ENCODE measurements around the gene AFAP1L2. TPM values are rescaled to one million over a fixed set of nuclear protein-coding genes. Genes with fewer than 3 reads are reported as not detected.

Gene AFAP1L2
- total RNA-seq, 1 donor from 2014 or later = 27.7 TPM

DNA sequence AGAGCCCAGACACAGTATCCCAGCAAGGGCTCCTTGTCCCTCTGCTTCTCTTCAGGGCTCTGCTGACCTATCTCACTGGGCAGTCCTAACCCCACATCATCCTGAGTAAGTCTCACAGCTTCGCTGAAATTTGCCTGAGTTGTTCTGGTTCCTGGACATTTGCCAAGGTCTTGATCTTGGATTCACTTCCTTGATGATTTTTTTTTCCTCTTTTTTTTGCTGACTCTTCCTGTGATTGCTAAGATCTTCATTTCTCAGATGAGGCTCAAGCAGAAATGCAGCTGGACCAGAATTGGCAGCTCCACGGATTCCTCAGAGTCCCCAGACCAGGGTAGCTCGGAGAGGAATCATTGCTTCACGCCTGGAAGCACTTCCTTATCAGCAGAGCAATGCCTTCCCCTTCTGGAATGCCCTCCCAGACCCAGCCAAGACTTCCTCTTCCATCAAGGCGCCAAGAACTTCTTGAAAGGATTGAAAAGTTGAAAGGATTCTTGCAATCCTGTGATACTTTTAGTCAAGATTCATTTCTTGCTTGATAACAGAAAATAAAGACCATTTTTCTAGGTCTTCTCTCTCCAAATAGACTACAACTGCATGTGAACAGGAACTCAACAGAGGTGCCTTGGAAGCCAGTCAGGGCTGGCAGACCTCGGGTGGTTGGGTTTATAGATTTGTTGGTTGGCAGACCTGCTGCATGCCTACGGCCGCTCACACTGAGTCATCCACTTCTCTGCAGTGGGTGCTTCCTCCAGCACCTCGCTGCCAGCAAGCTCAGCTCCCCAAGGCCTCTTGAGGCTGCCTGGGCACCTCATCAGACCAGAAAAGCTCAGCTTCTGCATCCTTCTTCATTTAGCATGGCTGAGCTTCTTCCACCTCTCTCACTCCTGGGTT lies 8.8 kb upstream of the AFAP1L2 start:
- DNase-seq = peak; percentile 75

DNA sequence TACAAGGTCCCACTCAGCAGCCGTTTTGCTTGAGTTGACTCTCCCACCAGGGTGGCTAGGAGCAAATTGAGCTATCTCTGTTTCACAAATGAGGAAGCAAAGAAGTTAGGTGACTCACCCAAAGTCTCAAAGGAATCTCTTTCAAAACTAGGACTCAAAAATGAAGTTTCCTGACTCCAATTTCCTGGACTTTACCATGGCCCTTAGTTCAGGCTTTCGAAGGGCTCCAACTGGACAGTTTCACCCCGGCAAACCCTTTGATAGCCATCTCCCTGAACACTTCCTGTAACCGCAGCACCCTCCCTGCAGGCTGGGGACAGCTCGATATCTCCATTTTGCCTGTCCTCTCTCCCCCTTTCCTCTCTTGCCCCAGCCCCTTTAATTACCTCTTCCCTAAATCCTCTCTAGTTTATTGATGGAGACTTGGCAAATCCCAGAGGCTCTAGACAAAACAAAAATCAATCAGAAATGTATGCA lies 4.7 kb upstream of the AFAP1L2 start:
- peak; percentile 23 for DNase-seq

DNA sequence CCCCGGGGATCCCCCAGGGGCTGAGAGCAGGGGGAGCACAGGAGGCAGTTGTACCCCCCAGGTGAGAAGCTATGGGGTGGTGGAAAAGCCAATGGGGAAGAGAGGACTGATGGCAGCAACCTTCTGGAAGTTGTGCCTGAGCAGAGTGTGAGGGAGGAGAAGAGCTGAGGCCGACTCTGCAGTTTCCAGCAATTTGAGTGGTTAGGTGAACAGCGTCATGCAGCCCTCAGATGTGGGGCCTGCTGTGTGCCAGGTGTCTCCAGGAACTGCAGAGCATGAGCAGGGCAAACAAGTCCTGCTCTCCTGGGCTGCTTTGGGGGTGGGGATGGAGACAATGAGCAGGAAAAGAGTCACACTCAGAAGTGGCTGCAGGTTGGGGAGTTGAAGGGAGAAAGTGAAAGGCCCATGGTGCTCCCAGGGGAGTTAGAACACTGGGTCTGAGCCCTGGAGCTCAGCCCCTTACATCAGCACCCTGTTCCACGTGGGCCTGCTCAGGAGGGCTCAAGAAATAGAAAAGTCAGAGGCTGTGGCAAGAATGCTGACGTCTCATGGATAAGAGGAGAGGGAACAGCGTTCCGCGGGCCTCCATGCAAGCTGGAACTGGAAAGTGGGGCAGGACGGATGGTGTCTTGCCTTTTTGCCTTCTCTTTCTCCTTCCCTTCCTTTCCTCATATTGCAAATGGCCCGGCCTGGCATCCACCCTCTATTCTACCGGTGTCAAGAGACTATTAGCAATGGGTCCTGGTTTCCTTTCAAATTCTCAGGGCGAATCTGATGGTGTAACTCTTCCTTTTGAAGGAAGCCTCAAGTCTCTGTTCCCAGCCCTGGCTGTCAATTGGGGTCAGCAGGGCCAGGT lies 4.0 kb upstream of the AFAP1L2 start:
- no peak for DNase-seq

DNA sequence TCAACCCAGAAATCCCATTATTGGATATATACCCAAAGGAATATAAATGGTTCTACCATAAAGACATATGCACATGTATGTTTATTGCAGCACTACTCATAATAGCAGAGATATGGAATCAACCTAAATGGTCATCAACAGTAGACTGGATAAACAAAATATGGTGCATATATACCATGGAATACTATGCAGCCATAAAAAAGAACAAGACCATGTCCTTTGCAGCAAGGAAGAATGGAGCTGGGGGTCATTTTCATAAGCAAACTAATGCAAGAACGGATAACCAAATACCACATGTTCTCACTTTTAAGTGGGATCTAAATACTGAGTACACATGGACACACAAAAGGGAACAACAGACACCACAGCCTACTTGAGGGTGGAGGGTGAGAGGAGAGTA lies 2.2 kb upstream of the AFAP1L2 start:
- no peak for DNase-seq

DNA sequence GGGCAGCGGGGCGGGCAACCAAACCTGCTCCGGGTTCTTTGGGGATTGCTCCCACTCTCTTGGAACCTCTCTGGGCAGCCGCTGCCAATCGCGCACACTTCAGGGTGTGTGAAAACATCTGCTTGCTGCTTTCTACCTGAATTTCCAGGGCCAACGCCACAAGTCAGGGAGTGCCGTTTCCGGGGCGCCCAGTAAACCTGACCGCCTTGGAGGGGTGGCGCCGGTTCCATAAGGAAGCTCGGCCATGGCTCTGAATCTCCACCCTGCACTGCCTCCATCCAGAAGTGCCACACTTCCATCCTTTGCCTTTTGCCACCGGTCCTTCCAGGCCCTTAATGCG lies 679 bp upstream of the AFAP1L2 start:
- DNase-seq = no peak

DNA sequence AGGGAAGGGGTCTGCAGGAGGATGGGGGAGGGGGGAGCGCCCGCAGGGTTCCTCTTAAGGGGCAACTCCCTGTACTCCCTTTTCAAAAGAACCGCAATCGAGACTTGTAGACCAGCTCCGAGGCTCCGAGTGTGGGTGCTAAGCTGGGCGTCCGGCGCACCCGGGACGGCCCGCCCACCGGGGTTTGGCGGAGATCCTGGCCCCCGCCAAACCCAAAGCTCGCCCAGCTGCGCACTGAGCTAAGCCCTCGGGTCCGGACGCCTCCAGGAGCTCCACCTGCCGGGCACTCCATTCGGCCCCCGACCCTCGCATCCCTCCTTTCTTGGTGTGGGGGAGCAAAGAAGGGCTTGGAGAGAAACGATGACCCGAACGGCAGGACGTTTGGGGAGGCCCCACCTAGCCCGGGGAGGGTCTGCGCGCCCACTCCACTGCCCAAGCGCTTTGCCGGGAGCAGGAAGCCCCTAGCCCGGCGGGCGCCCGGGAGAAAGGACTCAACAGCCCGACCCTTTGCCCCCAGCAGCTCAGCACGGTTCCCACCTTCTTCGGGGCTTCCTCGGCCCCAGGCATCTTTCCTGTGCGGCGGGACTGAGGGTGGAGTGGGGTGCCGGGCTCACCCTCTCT lies 651 bp downstream of the AFAP1L2 start:
- DNase-seq = peak; percentile 28

DNA sequence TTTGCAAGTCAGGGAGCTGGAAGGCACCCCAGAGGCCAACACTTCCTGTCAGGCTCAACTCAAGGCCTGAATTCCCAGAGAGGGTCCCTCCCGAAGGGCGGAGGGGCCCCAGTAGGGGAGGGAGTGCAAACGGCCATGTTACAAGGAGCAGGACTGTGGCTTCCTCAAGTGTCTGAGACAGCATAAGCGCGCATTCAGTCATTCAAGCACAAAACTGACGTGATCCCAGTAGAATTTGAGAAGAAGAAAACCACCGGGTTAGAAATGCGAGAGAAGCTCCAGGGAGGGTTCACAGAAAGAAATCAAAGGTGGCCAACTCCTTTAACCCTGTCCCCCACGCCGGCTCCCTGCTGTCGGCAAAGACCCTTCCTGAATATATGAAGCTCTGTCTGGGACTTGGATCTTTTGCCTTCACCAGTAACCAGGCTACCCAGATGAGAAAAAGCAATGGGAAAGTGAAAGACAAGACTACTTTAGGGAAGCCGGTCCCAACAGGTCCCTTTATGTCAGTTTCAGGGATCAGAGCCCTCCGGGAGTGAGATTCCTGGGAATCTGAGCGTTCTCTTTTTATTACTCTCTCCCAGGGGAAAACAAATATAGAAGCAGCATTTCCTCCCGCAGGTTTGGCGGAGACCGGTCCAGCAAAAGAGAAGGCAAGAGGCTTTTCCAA lies 1.3 kb downstream of the AFAP1L2 start:
- no peak for DNase-seq

DNA sequence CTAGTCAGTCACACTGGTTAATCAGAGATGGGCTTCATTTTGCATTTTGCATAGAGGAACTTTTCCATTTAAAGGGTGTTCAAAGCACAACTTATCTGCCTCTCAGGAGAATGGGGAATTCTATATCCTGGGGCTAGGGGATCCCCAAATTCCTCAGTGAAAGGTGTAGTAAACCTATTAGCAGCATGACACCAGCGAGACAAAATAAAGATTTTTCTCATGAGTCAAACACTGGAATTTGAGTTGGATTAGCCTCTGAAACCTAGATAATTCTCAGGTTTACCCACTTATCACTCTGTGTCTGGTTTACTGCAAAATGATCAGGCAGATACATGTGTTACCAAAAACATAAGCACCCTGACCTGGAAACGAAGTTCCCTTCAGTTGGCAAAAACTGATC lies 2.1 kb downstream of the AFAP1L2 start:
- no peak for DNase-seq

DNA sequence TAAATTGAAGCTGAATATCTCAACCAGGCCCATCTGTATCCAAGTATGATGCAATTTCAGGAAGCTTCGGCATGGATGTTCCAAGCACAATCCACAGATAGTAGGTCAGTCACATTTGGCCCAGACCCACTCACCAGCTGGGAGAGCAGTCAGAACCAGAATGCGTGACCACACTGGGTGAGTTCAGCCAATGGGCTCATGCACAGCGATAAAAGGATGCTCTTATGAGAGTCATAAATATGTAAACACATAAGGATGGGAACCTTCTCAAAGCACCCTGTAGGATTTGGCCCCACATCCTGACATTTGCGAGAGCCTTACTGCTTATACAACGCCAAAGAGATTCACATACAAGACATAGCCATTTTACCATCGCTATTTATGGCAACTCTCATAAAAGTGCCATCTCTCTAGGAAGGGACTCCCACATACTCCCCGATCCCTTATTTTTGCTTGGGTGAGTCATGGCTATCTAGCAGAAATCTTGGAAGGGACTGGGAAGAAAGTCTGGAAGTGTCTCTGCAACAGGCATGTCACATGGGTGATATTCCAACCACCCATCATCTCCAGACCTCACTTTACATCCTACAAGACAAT lies 3.0 kb downstream of the AFAP1L2 start:
- no peak for DNase-seq

DNA sequence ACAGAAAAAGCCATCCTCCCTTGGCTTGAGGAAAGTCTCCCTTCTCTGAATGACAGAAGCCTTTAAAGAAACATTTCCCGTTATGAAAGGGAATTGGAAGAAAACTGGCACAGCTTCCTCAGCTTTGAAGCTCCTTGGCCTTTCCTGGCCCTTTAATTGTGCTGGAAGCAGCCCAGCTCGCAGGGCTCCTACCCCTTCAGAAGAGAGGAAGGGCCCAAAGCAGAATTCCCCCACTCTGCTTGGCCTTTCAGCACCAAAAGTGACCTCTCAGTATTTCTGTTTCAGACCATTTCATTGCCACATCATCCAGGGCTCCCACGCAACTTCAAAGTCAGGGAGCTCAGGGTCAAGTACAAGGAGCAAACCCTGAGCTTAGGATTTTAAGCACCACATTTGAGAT lies 4.2 kb downstream of the AFAP1L2 start:
- DNase-seq = no peak

DNA sequence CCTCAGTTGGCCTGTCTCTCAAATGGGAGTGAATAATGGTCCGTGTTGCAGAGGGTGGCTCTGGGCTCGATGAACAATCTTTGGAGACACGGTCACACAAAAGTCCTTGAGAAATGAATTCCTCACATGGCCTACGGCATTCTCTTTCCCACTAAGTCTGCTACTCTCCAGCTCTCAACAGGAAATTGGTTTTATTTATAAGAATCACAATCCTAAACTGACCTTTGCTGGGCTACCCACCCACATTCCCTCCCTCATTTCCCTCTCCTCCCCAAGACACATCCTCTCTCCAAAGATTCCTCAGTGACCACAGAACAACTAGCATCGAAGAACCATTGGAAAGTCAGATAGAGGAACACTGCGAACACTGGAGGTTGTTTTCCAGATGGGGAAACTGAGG lies 4.7 kb downstream of the AFAP1L2 start:
- DNase-seq = no peak

DNA sequence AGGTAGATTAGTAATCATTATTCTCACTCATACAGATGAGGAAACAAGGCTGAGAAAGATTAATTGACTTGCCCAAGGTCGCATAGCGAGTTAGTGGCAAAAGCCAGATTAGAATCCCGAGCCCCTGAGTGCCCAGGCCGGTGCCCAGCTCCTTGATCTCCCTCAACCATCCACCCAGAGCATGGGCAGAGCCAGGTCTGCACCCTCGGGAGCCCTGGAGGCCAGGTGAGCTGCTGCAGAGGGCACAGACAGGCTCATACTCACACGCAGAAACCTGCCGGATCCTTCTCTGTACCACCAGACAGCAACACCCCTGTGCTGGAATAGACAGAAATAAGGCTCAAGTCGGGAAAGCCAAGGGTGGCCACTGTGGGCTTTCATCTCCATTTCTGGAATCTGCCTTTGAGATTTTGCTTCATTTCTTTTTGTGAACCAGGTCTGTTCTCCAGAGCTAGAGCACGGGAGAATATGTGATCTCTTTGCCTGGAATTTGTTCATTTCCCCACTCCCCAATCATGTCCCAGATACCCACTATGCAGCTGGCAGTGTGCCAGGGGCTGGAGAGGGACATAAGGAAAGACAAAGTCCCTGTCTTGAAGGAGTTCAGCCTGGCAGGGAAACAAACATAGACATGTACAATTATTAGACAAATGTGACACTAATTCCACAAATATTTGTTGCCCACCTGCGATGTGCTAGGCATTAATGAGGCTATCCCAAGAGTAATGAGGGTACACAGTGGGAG lies 5.5 kb downstream of the AFAP1L2 start:
- DNase-seq = no peak

DNA sequence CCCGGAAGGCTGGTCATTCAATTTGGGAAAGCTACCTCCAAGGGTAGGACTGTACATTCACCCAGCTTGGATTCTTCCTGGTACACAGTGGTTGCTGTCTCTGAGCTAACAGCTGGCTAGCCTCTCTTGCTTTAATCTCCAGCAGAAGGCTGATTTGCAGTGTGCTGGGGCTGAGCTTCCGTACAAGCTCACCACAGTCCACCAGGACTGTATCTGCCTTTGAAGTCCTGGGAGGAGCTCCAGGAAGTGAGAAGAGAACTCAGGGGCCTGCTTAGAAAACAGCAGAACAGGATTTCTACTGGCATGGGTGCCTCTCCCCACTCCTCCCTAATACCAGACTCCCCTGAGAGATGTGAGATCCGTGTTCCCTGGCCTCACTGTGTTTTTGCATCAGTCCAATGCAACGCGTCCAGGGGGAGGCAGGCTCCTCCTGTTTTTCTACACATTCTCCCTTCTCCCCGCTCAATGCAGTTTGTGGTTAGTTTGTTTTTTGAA lies 6.6 kb downstream of the AFAP1L2 start:
- DNase-seq = no peak

DNA sequence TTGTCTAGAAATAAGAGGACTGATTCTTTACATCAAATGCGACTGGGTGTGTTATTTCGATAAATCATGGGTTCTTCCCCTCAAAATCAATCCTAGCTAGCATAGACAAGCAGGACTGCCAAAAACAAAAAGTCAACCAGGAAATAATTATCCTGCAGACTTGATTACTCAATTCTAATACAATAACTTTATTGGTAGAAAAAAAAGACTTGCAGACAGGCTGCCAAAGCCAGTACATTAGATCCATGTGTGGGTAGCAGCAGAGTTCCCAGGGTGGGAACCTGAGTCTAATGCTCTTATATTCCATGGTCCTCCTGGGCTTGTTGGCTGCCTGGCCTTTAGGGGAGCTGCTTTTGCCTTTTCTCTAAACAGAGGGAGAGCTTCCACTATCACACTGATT lies 7.8 kb downstream of the AFAP1L2 start:
- DNase-seq = no peak

DNA sequence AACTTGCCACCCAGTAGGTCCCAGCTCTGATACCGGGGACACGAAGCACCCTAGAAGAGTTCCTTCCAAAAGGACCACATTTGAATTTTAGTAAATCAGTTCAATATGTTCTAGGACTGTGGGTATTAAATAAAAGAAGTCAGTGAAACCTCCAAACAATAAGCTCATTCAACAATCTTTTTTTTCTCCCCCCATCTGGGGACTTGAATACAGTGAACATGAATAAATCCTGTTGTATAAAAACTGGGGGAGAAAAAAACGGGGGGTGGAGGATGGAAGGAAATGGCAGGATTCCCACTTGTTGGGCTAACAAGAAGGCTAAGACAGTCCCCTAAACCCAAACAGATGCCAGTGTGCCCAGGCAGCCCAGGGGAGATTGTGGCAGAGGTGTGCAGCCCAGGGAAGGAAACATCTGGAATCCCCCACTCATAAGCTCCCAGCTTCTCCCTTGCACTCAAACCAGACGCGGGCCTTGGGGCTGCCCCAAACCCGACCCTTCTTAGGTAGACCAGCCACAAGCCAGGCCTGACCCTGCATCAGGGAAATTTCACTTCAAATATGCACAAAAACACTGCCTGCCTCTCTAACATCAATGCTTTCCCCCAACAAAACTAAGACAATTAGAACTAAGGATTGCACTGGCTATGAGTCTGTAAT lies 8.8 kb downstream of the AFAP1L2 start:
- no peak for DNase-seq

DNA sequence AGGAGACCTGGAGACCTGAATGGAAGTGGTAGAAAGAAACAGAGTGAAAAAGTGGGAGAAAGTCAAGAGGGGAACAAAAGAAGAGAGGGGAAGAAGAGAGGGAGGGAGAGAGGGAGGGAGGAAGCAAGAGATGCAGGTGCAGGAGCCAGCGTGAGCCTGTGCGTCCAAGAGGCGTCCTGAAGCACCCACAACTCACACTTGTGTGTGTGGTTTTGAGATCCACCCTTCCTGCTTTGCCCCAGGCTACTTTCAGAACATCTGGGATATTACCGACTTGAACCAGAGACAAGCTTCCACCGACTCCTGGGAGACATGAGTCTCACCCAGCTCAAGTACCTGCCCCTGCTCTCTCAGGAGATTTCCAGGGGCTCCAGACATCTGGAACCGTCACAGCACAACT lies 9.8 kb downstream of the AFAP1L2 start:
- DNase-seq = no peak

DNA sequence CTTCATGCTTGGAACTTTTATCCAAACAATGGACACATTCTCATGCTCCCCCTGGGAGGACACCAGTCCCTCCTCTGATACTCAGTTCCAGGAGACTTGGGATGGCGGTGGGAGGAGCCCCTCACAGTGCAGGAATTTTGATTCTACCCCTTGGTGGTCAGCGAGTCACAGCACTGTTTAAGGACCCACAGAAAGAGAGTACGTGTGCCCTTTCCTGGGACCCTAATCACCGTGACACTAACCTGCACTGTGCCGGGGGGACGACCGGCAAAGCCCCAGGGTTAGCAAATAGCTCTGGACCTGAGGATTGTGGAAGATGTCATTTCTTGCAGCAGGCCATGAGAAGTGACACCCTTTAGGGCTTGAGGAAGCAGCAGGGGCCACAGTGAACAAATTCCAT lies 10.4 kb downstream of the AFAP1L2 start:
- no peak for DNase-seq

DNA sequence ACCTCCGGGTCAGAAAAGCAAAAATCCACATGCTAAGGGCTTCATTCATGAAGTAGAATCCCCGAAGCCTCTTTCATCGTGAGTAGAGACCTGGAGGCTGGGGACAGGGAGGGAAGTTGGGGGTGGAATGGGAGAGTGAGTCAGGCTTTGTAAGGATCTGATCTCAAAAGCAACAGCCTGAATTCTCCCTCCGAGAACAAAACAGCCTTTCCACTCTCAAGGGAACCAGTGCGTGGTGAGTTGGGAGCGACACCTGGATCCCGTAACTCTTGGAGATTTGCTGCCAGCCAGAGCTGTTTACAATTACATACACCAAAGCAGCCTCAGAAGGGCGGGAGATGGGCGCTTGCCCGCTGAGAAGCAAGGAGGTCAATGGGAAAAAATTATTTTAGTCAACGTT lies 10.8 kb downstream of the AFAP1L2 start:
- peak; percentile 90 for DNase-seq

DNA sequence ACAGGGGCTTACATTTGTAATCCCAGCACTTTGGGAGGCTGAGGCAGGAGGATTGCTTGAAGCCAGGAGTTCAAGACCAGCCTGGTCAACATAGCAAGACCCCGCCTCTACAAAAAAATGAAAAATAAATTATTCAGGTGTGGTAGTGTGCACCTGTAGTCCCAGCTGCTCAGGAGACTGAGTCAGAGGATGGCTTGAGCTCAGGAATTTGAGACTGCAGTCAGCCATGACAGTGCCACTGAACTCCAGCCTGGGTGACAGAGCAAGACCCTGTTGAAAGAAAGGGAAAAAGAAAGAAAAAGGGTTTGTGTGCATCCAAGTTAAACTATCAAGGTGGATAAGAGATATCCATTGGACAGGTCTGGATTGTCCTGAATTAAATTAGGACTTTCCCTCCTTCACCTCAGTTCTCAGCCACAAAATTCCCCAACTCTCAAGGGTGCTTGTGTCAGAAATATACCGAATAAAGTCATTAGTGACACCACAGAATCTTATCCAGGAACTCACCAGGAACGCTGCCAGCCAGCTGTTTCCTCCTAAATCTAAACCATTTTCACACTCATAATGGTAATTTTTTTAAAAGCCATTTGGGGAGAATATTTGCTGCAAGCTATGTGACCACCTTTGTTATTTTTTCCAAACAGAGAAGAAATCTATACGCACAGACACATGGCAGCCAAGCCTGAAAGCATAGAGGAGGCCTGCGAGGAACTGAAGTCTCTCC lies 12.0 kb downstream of the AFAP1L2 start:
- peak; percentile 91 for DNase-seq

DNA sequence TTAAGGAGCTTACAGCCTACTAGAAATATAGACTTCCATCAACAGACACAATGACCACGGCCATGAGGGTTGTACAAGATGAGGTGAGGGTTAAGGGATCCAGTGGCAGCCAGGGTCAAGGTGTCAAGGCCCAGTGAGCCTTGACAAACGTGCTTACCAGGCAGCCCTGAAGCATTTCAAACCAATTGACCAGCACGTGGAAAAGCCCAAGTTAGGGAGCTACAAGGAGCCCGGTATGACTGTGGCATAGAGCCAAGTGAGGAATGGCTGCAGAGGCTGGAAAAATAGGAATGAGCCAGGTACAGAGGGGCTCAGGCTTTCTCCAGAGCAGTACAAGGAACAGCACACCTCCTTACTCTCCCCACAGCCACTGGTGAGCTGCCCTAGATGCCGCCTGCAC lies 12.7 kb downstream of the AFAP1L2 start:
- DNase-seq = no peak
